ELF-1 (cell line): ENCODE data around the gene CTU2.
A peak's percentile ranks its signal among the peaks of the same experiment; 100 is the strongest.

Source experiments
- DNase-seq: peaks from one replicate; pipeline ENCODE4 v3.0.0-alpha.2; 2016; ENCODE audit warnings: low read depth, low spot score

The CTU2 gene

DNA sequence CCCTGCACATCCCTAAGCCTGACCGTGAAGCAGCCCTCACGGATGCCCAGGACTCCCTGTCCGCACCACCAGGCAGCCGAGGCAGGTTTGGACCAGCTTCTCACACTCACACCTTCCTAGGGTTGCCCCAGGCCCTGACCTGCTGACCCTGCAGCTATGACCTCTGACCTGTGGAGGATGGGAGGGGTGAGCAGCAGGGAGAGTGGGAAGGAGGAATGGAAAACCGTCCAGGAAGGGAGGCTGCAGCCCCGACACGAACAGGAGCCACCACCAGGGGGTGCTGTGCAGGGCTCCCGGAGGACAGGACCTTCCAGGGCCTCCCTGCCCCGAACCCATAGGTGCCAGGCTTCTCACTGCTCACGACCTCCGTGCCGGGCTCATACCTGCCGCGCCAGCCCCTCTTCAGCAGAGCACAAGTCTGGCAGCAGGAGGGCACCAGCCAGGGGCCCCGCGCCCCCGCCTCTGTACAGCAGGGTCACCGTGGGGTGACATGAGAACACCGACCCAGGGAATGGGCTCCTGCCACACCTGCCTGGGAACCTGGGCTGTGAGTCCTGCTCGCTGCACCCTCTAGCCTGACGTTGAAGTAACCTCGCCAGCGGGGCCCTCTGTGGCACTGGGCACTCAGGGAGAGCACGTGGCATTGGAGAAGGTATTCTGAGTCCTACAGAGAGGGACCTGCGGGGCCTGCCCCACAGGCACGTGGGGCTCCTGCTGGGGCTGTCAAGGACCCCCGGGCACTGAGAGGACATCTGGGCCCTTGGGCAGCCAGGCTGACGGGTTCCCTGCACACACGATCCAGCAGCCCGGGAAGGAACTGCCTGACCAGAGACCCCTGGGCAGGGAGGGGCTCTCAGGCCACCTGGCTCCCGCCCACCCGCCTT is 37.6 kb downstream of the CTU2 start:
- peak; percentile 93 for DNase-seq

GRCh38 chr16:88744577-88745521 is 38.5 kb downstream of the CTU2 start:
- DNase-seq: no peak

DNA sequence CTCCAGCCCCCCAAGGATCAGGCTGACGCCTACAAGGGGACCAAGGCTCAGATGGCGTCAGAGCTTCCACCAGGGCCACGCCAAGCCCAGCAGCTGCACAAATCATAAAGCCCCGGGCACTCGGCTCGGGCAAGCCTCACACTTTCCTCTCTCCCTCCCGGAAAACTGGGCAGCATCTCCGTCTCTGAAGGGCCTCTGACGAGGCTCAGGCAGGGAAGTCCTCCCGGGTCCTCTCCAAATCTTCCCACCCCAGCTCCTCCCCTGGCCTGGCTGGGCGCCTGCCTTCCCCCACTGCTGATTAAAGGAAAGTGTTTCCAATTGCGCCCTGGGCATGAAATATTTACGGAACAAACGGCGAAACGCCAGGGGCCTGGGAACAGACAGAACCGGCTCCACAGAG is 40.2 kb downstream of the CTU2 start:
- DNase-seq: no peak

GRCh38 chr16:88747588-88748301 is 41.4 kb downstream of the CTU2 start:
- DNase-seq: peak; percentile 82

DNA sequence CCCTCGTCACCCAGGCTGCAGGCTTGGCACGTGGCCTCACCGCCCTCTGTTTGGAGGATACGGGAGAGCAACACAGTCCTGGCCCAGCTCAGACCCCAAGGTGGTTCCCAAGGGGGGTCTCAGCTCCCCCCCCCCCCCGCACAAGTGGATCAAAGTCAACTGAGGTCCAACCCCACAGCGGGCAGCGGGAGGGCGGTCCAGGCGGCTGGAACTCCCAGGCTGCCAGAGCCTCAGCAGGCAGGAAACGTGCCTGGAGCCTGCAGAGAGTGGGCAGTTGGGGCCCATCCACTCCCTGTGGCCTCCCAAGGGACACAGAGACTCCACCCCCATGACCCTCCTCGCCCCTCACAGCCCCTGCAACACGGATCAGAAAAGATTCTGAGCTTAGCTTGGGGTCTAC is 42.1 kb downstream of the CTU2 start:
- DNase-seq: no peak

DNA sequence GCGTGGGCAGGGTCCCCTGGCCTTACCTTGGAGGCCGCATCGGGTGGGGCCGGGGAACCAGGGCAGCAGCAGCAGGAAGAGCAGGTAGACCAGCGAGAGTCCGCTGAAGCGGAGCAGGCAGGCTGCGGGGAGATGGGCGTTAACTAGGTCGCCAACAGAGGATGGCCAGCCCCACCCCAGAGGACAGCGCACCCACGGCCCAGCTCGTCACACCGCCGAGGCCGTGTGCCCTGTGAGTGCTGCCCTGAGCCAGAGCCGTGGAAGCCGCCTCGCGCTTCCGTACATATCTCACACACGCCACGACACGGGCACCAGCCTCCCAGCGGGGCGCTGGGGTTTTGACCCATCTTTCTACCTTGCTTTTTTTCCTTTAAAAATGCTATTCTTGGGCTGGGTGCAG is 43.1 kb downstream of the CTU2 start:
- DNase-seq: no peak

GRCh38 chr16:88750854-88751253 is 44.6 kb downstream of the CTU2 start:
- no peak for DNase-seq

GRCh38 chr16:88752386-88753002 is 46.2 kb downstream of the CTU2 start:
- no peak for DNase-seq

DNA sequence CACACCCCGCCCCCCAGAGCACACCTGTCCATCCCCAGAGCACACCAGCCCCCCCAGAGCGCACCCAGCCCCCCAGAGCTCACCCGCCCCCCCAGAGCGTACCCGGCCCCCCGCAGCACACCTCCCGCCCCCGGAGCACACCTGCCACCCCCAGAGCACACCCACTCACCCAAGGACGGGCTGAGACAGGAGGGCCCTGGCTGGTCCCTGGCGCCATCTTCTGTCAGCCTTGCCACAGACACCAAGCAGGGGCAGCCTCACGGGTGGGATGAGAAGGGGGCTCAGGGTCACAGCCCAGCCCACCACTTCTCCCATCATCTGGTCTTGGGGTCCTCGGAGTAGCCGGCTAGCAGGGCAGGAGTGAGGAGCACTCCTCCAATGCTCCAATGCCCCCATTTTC is 46.9 kb downstream of the CTU2 start:
- DNase-seq: no peak

GRCh38 chr16:88753602-88754001 is 47.3 kb downstream of the CTU2 start:
- no peak for DNase-seq

DNA sequence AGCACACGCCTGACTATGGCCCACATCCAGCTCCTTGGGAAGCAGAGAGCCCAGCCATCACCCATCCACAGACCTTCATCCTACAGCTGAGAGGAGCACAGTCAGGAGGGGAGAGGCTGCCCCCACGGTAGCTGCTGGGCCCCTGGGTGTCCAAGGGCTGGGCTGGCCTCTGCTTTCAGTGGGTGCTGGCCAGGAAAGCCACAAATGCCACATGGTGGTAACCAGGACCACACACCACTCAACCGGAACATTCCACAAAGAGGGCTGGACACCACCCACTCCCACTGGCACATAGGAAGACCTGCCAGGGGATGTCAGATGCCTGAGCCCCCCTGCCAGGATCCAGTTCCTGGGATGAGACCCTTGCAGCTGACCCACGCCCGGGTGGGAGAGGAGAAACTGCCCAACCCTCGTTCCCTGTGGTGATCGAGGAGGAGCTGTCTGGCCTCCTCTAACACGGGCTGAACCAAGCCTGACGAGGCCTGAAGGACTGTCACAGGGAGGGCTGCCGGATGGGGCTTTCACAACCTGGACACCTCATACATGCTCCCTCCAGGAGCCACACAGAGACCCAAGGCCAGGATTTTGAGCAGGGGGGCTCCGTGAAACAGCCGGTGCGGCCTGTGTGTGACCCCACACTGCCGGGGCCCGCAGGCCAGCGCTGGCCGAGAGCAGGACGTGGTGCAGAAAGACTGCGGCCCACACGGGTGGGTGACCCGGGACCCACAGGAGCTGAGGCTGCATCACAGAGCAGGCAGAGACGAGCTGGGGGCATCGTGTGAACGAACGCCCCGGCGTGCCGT is 48.0 kb downstream of the CTU2 start:
- DNase-seq: no peak

- DNase-seq: peak; percentile 57
Observed at GRCh38 chr16:88754912-88755744, 48.8 kb downstream of the CTU2 start.

DNA sequence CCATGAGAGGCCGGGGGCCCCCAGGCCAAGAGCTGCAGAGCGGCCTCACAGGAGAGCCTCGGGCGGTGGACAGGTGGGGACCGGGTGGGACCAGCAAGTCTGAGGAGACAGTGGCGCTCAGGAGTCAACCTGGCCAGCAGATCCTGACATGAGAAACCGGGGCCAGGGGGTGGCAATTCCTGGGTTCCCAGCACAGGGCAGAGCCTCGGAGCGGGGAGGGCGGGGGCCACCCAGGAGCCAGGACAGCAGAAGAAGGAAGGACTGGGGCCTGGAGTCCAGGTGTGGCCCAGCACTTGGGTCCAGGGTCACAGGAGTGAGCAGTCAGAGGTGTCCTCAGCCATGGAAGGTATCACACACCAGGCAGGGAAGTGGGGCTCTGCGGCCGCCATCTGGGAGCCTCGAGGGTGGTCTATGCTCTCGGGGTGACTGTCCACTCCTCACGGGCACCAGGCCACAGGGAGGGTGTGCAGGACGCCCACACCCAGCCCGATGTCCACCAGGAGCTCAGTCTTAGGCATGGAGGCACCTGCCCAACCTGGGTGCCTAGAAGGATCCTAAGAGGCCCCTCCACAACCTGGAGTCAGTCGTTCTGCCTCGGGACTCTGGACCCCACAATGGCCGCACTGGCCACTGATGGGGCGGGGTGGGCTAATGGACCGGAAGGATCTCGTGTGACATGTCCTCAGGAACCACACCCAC is 49.6 kb downstream of the CTU2 start:
- DNase-seq: no peak

GRCh38 chr16:88758227-88758943 is 52.1 kb downstream of the CTU2 start:
- DNase-seq: no peak

GRCh38 chr16:88758944-88759244 is 52.6 kb downstream of the CTU2 start:
- no peak for DNase-seq

DNA sequence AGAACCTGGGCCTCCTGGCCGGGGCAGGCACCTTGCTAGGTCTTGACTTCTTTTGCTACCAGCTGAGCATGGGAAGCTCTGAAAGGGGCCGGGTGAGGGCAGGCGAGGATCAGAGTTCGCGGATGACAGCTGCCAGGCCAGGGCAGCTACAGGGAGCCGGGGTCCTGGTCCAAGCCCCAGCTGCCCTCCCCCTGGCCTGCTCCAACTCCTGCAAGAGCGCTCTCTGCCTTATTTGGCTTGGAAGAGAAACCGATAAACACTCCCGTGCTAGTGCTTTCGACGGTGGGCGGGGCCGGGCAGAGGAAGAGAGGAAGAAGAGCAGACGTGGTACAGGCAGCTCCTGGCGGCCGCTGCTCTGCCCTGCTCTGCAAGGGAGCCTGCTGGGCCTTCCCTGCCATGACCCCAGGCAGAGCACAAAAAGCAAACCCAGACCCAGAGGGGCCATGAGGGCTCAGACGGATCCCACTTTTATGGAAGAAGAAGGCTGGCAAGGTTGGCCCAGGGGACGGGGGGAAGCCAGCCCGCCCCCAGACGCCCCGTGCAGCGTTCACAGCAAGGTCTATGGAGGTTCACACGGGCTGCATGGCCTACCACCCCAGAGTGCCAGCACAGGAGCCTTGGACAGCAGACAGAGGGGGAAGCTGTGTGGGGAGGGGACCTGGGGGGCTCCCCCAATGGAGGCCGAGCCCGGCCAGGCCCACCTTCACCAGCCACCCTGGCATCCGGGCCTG is 53.1 kb downstream of the CTU2 start:
- DNase-seq: peak; percentile 96

DNA sequence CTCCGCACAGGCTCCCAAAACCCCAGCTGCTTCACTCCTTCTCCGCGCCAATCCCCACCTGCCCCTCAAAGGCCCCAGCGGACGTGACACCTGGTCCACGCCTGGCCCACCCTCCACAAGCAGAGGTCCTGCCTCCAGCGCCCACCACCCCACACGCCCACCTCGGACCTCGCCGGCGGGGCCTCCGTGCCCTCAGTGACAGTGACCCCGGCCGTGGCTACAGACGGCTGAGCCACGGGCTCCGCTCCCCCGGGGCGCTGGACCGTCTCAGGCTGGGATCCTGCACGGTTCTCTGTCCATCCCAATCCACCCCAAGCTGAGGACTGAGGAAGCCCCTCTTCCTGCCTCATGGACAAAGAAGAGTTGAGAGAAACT is 53.7 kb downstream of the CTU2 start:
- no peak for DNase-seq
